OCI-LY7 (cell line): ENCODE results near the gene DTNB.

Source experiments
- CTCF ChIP-seq: fragments of 200-600 bp; sonication (generic); conservative IDR thresholded peaks from 2 replicates; pipeline ENCODE4 v1.5.1; 2014; ENCODE audit warnings: mild to moderate bottlenecking, antibody characterized with exemption, low read length, moderate library complexity, mixed read lengths
- EZH2phosphoT487 ChIP-seq: fragments of 200-600 bp; sonication (generic); IDR thresholded peaks from 2 replicates; pipeline ENCODE4 v1.6.1; 2018; ENCODE audit warnings: low read depth, borderline replicate concordance, mild to moderate bottlenecking, mixed run types, antibody characterized with exemption, low read length, moderate library complexity, mixed read lengths

- TF ChIP-seq CTCF: no peak
- TF ChIP-seq EZH2phosphoT487: no peak
Observed at GRCh38 chr2:25366629-25367028, 306.7 kb downstream of the DTNB start.
